Stimulated activated naive CD8-positive, alpha-beta T cell treated with anti-CD3 and anti-CD28 coated beads, Interleukin-15, Interleukin-2, amounts not matched to agents 100 ng/mL and 50 ng/mL, for 24 hours (primary cell): ENCODE results near the gene CLDN14.

ENCODE experiments used
- H3K27ac Mint-ChIP-seq: one replicate; pipeline ENCODE4 v1.8.0; 2021; ENCODE audit warnings: mild to moderate bottlenecking, mixed read lengths
- H3K27me3 Mint-ChIP-seq: one replicate; pipeline ENCODE4 v1.8.0; 2021; ENCODE audit warnings: mixed read lengths
- H3K36me3 Mint-ChIP-seq: one replicate; pipeline ENCODE4 v1.8.0; 2021; ENCODE audit warnings: low read depth, mixed read lengths
- H3K4me1 Mint-ChIP-seq: one replicate; pipeline ENCODE4 v1.8.0; 2021; ENCODE audit warnings: low read depth, mixed read lengths
- H3K4me3 Mint-ChIP-seq: one replicate; pipeline ENCODE4 v1.8.0; 2021; ENCODE audit warnings: mild to moderate bottlenecking, mixed read lengths
- H3K9me3 Mint-ChIP-seq: one replicate; pipeline ENCODE4 v1.8.0; 2021; ENCODE audit warnings: mixed read lengths

Gene CLDN14

DNA sequence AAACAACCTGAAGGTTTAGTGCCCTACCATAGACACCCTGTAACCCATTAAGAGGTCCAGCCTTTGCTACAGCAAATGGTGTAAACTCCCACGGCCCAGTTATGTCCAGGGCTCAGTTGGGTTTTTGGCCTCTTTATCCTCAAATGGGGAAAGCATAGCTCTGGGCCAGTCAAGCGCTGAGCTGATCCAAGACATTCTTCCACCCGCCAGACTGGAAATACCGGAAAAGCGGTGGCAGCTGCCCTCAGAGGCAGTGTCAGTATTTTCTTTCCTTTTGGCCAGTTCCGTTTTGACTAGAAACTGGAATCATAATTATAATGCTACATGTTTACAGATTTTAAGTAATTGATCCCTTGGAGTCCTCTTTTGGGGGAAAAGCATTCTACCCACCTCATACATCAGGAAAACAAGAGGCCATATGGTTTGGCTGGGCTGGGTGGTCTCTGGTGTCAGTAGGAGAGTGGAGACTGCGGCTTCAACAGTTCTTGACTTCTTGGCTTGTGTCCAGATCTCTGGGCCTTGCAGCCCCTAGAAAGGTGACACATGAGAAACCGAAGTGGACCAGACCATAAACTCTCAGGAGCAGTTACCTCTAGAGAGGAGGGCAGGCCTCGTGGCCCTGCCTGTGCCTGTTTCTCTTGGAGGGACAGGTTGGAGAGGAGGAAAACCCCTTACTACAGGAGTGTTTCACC is 30.2 kb upstream of the CLDN14 start:
- Mint-ChIP-seq H3K27ac (no peak overlapping the region), H3K9me3 (no peaks in the 10 kb centered on the region), H3K4me3 (no peak overlapping the region), H3K27me3 (no peaks in the 10 kb centered on the region), H3K4me1 (peaks cover 4% of the 10 kb centered on the region), H3K36me3 (no peaks in the 10 kb centered on the region)

DNA sequence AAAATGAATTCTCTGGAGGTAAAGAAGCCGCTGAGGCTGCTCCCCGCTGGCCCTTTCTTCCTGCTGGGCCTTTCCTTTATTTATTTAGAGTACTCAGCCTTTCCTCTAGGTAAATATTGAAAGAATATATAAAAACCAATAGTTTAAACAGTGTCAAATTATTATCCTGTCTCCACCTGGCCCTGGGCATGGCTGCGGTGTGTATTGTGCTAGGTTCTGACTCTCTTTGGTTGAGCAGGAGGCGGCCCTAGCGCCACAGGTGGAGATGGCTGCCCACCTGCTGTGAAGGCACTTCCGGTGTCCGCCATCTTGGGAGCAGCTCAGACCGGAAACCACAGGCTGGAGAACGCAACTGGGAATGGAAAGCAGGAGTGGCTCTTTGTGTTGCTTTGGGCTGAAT is 29.0 kb upstream of the CLDN14 start:
- Mint-ChIP-seq H3K4me1 (peaks cover 4% of the 10 kb centered on the region), H3K4me3 (no peak overlapping the region), H3K9me3 (no peaks in the 10 kb centered on the region), H3K27me3 (no peaks in the 10 kb centered on the region), H3K36me3 (no peaks in the 10 kb centered on the region), H3K27ac (no peak overlapping the region)

DNA sequence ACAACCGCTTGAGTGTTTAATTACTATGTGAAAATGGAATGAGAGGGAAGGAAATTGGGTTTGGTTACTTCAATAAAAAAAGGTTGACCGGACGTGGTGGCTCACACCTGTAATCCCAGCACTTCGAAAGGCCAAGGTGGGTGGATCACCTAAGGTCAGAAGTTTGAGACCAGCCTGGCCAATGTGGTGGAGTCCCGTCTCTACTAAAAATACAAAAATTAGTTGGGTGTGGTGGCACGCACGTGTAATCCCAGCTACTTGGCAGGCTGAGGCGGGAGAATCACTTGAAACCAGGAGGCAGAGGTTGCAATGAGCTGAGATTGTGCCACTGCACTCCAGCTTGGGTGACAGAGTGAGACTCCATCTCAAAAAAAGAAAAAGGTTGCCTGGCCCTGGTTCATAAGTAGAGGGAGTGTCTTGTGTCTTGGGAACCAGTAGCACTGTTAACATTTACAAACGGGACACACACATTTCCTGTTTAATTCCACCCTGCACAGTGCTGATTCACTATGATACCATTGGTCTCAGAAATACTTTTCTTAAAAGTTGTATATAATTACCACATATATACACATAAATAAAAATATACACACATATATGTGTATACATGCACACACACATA is 27.6 kb upstream of the CLDN14 start:
- Mint-ChIP-seq H3K4me3 (no peak overlapping the region), H3K9me3 (no peaks in the 10 kb centered on the region), H3K4me1 (peaks cover 4% of the 10 kb centered on the region), H3K27me3 (no peaks in the 10 kb centered on the region), H3K27ac (no peak overlapping the region), H3K36me3 (no peaks in the 10 kb centered on the region)

DNA sequence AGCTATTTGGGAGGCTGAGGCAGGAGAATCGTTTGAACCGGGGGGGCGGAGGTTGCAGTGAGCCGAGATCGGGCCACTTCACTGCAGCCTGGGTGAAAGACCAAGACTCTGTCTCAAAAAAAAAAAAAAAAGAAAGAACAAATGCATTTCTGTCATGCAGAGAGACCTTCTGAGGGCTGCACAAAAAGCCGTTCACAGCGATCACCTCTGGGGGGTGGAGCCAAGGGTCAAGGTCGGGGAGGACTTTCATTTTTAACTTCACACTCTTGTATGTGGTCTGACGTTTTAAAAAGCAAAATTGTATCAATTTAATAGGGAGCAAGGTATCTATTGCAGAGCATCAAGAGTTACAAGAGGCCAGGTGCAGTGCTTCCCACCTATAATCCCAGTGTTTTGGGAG is 26.6 kb upstream of the CLDN14 start:
- Mint-ChIP-seq H3K27ac (no peak overlapping the region), H3K9me3 (no peaks in the 10 kb centered on the region), H3K36me3 (no peaks in the 10 kb centered on the region), H3K4me3 (no peak overlapping the region), H3K27me3 (no peaks in the 10 kb centered on the region), H3K4me1 (peaks cover 3% of the 10 kb centered on the region)

DNA sequence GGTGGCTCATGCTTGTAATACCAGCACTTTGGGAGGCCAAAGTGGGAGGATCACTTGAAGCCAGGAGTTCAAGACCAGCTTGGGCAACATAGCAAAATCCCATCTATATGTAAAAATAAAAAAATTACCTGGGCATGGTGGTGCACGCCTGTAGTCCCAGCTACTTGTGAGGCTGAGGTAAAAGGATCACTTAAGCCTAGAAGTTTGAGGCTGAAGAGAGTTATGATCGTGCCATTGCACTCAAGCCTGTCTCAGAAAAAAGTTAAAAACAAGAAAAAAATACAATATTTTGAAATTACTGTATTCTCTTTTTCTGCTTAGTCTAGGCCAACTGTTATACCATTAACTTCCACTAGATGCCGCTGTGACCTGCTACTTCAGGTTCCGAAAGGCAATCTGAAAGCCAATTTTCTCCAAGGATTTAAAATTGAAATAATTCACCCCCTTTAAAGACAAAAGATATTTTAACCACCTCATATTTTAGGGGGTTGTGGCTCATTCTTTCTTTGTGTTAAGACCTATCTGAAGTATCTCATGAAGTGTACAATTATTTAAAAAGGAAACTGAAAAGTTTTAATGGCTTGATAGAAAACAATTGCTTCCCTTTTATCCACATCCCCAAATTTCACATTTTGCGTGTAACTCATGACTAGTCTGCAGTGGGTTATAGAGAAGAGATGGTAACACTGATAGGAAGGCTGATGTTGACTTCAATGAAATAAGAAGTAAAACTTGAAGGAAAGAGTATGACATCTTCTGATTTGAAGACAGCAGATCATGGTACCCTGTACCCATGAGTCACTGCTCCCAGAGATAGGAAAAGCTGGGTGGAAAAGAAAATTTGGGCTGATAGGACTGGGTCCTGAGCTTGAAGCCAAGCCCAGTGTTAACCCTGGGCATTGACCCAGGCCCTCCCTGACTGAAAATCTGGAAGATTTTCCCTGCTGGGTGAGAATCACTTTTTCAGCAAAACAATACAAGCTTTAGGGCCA is 24.4 kb upstream of the CLDN14 start:
- H3K9me3 Mint-ChIP-seq = no peaks in the 10 kb centered on the region
- no peak overlapping the region for H3K27ac Mint-ChIP-seq
- no peak overlapping the region for H3K4me3 Mint-ChIP-seq
- H3K36me3 Mint-ChIP-seq = no peaks in the 10 kb centered on the region
- H3K27me3 Mint-ChIP-seq = no peaks in the 10 kb centered on the region
- H3K4me1 Mint-ChIP-seq = no peaks in the 10 kb centered on the region

DNA sequence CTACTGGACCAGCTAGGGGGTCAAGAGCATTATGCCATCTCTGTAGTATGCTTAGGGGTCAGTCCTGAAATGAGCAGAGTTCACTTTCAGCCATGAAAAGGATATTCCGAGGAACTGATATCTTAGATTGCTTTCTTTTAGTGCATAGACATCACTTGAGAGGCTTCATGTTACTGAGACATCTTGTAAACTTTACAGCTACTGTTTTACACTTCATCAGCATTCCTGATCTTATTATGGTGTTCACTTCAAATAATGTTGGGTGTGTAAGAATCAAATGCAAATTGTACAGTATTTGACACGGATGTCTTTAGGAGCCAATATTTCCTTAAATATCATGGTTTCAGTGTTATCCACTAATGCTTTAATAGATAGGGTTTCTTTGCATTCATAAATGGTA is 22.4 kb upstream of the CLDN14 start:
- no peak overlapping the region for H3K4me3 Mint-ChIP-seq
- no peak overlapping the region for H3K27ac Mint-ChIP-seq
- no peaks in the 10 kb centered on the region for H3K36me3 Mint-ChIP-seq
- no peaks in the 10 kb centered on the region for H3K27me3 Mint-ChIP-seq
- no peaks in the 10 kb centered on the region for H3K9me3 Mint-ChIP-seq
- H3K4me1 Mint-ChIP-seq = no peaks in the 10 kb centered on the region

DNA sequence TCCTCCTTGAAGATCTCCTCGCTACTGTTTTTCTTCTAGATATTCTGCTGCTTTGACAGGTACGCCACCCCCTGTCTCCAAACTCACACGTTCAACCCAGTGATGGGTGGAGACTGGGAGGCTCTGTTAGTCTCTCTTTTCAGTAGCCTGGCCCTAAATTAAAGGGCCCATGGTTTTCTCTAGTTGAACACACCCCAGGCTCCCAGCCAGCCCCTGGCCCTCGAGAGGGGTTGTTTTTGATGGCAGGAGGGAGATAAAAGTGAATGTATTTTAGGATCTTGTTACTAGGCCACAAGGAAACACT is 21.6 kb upstream of the CLDN14 start:
- Mint-ChIP-seq H3K9me3 (no peaks in the 10 kb centered on the region), H3K4me1 (no peaks in the 10 kb centered on the region), H3K4me3 (no peak overlapping the region), H3K27me3 (no peaks in the 10 kb centered on the region), H3K27ac (no peak overlapping the region), H3K36me3 (no peaks in the 10 kb centered on the region)

DNA sequence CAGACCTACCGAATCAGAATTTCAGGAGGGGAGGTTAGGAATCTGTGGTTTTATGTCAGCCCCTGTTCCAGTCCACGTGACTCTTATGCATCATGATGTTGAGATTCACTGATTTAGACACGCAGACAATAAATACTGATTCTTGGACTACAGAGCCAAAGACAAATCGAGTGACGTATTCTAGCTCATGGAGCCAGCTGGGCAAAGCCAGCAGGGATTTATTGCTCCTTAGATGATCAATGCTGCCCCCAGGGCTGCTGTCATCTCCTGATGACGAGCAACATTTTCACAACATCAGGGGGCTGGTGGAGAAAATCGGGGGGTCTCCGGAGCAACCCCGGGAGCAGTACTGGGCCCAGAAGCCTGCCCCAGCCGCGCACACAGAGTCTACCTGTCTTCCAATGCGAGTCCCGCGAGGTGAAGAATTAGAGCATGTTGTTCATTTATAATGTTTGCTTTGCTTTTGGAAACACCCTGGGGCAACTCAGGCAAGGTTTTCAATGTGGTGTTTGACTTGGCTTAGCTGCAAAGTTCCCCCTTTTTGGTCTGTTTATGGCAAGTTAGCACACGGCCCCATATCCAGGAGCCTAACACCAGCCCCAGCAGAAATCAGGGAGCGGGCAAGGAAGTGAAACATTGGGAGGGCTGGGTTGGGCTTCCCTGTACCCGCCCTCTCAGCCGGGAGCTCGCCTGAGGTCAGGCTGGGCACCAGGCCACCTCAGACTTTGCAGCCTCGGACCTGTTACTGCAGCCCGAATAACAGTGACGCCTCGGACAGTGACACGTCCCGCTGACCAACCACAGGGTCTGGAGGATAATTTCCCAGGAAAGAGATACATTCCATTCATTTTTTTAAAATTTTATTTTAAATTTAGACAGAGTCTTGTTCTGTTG is 19.9 kb upstream of the CLDN14 start:
- Mint-ChIP-seq H3K27ac (no peak overlapping the region), H3K36me3 (no peaks in the 10 kb centered on the region), H3K9me3 (no peaks in the 10 kb centered on the region), H3K4me3 (no peak overlapping the region), H3K4me1 (no peaks in the 10 kb centered on the region), H3K27me3 (no peaks in the 10 kb centered on the region)

DNA sequence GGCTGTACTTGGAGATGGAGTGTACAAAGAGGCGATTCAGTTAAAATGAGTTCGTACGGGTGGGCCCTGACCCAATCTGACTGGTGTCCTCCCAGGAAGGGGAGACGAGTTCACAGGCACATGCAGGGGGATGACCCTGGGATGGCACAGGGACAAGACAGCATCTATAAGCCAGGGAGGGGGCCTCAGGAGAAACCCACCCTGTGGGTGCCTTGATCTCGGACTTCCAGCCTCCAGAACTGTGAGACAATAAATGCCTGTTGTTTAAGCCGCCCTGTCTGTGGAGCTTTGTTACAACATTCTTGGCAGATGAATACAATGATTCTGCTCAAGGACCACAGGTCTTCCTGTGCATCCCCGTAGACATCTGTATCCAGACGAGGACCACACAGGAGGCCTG is 14.6 kb upstream of the CLDN14 start:
- Mint-ChIP-seq H3K9me3 (no peaks in the 10 kb centered on the region), H3K36me3 (no peaks in the 10 kb centered on the region), H3K27me3 (no peaks in the 10 kb centered on the region), H3K4me3 (no peak overlapping the region), H3K27ac (no peak overlapping the region), H3K4me1 (no peaks in the 10 kb centered on the region)

DNA sequence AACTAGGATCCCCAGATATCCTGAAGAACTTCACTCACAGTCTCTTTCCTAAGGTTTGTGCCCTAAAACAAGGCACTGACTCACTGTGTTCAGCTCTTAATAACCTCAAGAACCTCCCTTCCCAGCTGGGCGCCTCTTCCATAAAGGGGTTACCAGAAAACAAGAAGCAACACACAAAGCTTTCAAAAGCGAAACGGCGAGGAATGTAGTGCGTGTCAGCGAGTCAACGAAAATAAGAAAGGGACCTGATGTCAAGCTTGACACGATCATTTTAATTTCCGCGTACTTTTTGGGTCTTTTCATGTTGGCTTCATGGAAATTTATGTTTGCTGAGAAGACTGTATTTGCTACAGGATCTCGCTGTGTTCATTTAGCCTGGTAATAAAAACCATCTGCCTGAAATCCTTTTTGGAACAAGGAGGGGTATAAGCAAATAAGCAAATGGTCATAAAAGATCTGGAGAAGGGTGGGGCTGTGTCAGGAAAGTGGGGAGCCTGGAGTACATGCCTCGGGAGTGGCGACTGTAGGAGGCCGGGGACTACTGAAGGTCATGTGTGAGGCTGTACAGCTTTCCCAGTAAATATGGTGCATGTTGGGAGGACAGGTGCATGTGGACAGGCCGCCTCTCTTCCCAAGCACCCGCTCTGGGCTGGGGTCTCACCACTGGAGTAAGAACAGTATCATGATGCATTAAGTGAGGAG is 11.4 kb upstream of the CLDN14 start:
- Mint-ChIP-seq H3K36me3 (no peaks in the 10 kb centered on the region), H3K4me1 (no peaks in the 10 kb centered on the region), H3K9me3 (no peaks in the 10 kb centered on the region), H3K27me3 (peaks cover 3% of the 10 kb centered on the region), H3K4me3 (no peak overlapping the region), H3K27ac (no peak overlapping the region)

DNA sequence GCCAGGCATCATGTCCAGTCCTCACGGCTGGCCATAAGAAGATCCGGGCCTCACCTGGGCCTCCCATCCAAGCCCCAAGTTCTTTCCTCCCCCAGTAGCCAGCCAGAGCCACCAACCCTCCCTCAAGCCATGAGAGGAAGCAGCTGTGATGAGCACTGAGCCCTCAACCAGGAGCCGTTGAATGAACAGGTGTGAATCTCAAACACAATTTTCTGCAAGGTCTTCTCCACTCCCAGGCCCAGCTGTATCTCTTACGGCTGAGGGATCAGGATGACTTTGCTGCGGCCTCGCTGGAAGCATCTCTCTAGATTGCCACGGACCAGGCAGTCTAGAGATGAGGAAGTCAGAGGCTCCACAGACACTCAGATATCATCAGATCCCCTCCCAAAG is 9.8 kb upstream of the CLDN14 start:
- no peaks in the 10 kb centered on the region for H3K36me3 Mint-ChIP-seq
- no peak overlapping the region for H3K4me3 Mint-ChIP-seq
- no peaks in the 10 kb centered on the region for H3K9me3 Mint-ChIP-seq
- no peak overlapping the region for H3K27ac Mint-ChIP-seq
- no peaks in the 10 kb centered on the region for H3K4me1 Mint-ChIP-seq
- H3K27me3 Mint-ChIP-seq = peaks cover 3% of the 10 kb centered on the region

DNA sequence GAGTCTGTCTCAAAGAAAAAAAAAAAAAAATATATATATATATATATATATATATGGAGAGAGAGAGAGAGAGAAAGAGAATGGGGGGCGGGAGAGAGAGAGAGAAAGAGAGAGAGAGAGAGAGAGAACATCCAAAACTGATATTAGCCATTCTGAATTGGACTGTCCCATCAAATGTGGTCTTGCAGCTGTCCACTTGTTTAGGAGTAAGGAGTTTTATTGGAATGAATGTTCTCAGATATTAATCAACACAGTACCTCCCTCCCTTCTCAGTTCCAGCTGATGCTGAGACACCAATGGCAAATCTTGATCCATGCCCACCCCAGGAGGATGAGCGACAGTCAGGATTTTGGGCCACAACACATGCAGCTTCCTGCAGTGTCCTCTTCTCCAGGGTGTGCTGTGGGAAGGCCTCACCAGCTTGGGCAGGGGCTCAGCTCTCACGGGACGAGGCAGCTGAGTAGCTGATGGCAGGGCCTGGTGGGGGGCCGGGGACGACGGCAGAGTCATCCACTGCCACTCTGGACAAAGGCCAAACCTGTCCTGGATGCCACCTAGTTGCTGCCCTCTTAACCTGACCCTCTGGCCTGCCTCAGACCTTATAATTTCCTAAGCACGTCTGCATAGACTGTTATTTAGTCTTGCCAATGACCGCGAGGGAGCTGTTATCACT is 9.3 kb upstream of the CLDN14 start:
- H3K36me3 Mint-ChIP-seq = no peaks in the 10 kb centered on the region
- no peak overlapping the region for H3K27ac Mint-ChIP-seq
- H3K27me3 Mint-ChIP-seq = peaks cover 3% of the 10 kb centered on the region
- no peaks in the 10 kb centered on the region for H3K9me3 Mint-ChIP-seq
- no peak overlapping the region for H3K4me3 Mint-ChIP-seq
- no peaks in the 10 kb centered on the region for H3K4me1 Mint-ChIP-seq

DNA sequence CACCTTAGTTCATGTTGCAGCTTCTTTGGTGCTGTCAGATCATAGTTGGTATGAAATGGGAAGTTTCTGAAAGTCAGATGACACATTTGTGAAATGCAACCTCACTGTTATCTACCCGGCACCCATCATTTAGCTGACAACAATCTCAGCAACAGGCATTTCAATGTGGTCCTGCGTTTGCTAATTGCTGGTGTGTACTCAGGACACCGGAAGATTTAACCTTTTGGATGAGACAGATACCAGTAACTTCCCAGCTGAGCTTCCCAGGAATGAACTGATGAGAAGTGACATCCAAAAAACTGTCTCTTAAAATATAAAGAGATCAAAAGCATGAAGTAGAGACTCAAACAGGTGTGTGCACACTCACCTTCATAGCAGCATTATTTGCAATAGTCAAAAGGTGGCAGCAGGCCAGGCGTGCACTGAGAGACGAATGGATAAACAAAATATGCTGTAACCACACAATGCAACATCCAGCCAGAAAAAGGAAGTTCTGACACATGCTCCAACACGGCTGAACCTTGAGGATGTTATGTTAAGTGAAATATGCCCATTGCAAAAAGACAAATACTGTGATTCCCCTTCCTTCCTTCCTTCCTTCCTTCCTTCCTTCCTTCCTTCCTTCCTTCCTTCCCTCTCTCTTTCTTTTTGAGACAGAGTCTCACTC is 7.9 kb upstream of the CLDN14 start:
- H3K9me3 Mint-ChIP-seq = no peaks in the 10 kb centered on the region
- H3K36me3 Mint-ChIP-seq = no peaks in the 10 kb centered on the region
- H3K4me3 Mint-ChIP-seq = no peak overlapping the region
- H3K4me1 Mint-ChIP-seq = no peaks in the 10 kb centered on the region
- H3K27ac Mint-ChIP-seq = no peak overlapping the region
- peaks cover 3% of the 10 kb centered on the region for H3K27me3 Mint-ChIP-seq
